ENCODE measurements around the gene PAX1. TPM values are rescaled to one million over a fixed set of nuclear protein-coding genes. Genes with fewer than 3 reads are reported as not detected.
A peak's percentile ranks its signal among the peaks of the same experiment; 100 is the strongest.

The PAX1 gene
- total and polyA plus RNA-seq, 5 experiments from 2014 or later, result not detected

- POLR2A ChIA-PET, result no interaction called here
- Mint-ChIP-seq H3K4me1 (peaks cover 0 to 7% (median 4%) of the 10 kb centered on the region in 4 donors), H3K9me3 (peaks cover 0 to 6% (median 0%) of the 10 kb centered on the region in 9 donors), H3K27ac (no peak overlapping the region), H3K27me3 (peaks cover 30 to 75% (median 56%) of the 10 kb centered on the region in 5 donors), H3K4me3 (no peak overlapping the region), H3K36me3 (peaks cover 0 to 2% (median 0%) of the 10 kb centered on the region in 3 donors)
- DNase-seq (no peak), ATAC-seq (no peak)
Observed at GRCh38 chr20:21715193-21715881, 9.9 kb downstream of the PAX1 start.

GRCh38 chr20:21719592-21720214, 14.2 kb downstream of the PAX1 start:
- ATAC-seq (no peak), DNase-seq (peak in 4 of 10 donors; percentile 2 to 25 (median 8))
- Mint-ChIP-seq H3K4me3 (no peak overlapping the region), H3K9me3 (peaks cover 0 to 6% (median 0%) of the 10 kb centered on the region in 9 donors), H3K36me3 (peaks cover 0 to under 1% (median 0%) of the 10 kb centered on the region in 3 donors), H3K27ac (no peak overlapping the region), H3K27me3 (peaks cover 19 to 45% (median 35%) of the 10 kb centered on the region in 5 donors), H3K4me1 (peaks cover 0 to 5% (median 3%) of the 10 kb centered on the region in 4 donors)
- POLR2A ChIA-PET, result no interaction called here

GRCh38 chr20:21725892-21726291, 20.4 kb downstream of the PAX1 start:
- ATAC-seq, result no peak
- H3K36me3 Mint-ChIP-seq, result no peaks in the 10 kb centered on the region
- POLR2A ChIA-PET, result no interaction called here

GRCh38 chr20:21729316-21729715, 23.9 kb downstream of the PAX1 start:
- Mint-ChIP-seq H3K27me3 (peaks cover 0 to 5% (median 2%) of the 10 kb centered on the region in 5 donors), H3K4me3 (no peak overlapping the region), H3K9me3 (peaks cover 0 to 6% (median 0%) of the 10 kb centered on the region in 9 donors), H3K4me1 (no peaks in the 10 kb centered on the region), H3K36me3 (no peaks in the 10 kb centered on the region), H3K27ac (no peak overlapping the region)
- DNase-seq (no peak), ATAC-seq (no peak)
- POLR2A ChIA-PET, result no interaction called here

More at GRCh38 chr20:21725892-21726291, 20.4 kb downstream of the PAX1 start:
- no peaks in the 10 kb centered on the region for H3K4me1 Mint-ChIP-seq
- H3K27ac Mint-ChIP-seq, result peak overlapping the region in 1 of 10 donors; percentile 51
- no peak overlapping the region for H3K4me3 Mint-ChIP-seq
- H3K27me3 Mint-ChIP-seq, result peaks cover 0 to 7% (median under 1%) of the 10 kb centered on the region in 5 donors
- DNase-seq, result no peak
- H3K9me3 Mint-ChIP-seq, result peaks cover 0 to 3% (median 0%) of the 10 kb centered on the region in 9 donors

GRCh38 chr20:21739161-21739560, 33.7 kb downstream of the PAX1 start:
- Mint-ChIP-seq H3K4me3 (no peak overlapping the region), H3K36me3 (no peaks in the 10 kb centered on the region), H3K27me3 (peaks cover 0 to 10% (median 0%) of the 10 kb centered on the region in 5 donors), H3K9me3 (peaks cover 0 to 27% (median 7%) of the 10 kb centered on the region in 9 donors), H3K4me1 (no peaks in the 10 kb centered on the region), H3K27ac (no peak overlapping the region)
- POLR2A ChIA-PET, result no interaction called here
- no peak for ATAC-seq
- DNase-seq, result no peak

- Mint-ChIP-seq H3K27me3 (peaks cover 0 to 10% (median 0%) of the 10 kb centered on the region in 5 donors), H3K27ac (no peak overlapping the region), H3K36me3 (no peaks in the 10 kb centered on the region), H3K9me3 (peaks cover 0 to 27% (median 4%) of the 10 kb centered on the region in 9 donors), H3K4me3 (no peak overlapping the region), H3K4me1 (no peaks in the 10 kb centered on the region)
- POLR2A ChIA-PET, result no interaction called here
- ATAC-seq (no peak), DNase-seq (no peak)
Observed at GRCh38 chr20:21739682-21740081, 34.2 kb downstream of the PAX1 start.

GRCh38 chr20:21741266-21741665, 35.8 kb downstream of the PAX1 start:
- Mint-ChIP-seq H3K4me3 (no peak overlapping the region), H3K27me3 (peaks cover 0 to 10% (median 0%) of the 10 kb centered on the region in 5 donors), H3K4me1 (no peaks in the 10 kb centered on the region), H3K36me3 (no peaks in the 10 kb centered on the region), H3K27ac (no peak overlapping the region), H3K9me3 (peaks cover 0 to 25% (median 4%) of the 10 kb centered on the region in 9 donors)
- DNase-seq (no peak), ATAC-seq (no peak)
- POLR2A ChIA-PET, result no interaction called here

- DNase-seq, result no peak
- no peak overlapping the region for H3K4me3 Mint-ChIP-seq
- ATAC-seq, result no peak
- no peaks in the 10 kb centered on the region for H3K4me1 Mint-ChIP-seq
- peaks cover 0 to 8% (median 3%) of the 10 kb centered on the region in 5 donors for H3K27me3 Mint-ChIP-seq
- no peak overlapping the region for H3K27ac Mint-ChIP-seq
- peaks cover 0 to 12% (median 3%) of the 10 kb centered on the region in 9 donors for H3K9me3 Mint-ChIP-seq
- POLR2A ChIA-PET, result no interaction called here
- no peaks in the 10 kb centered on the region for H3K36me3 Mint-ChIP-seq
Observed at GRCh38 chr20:21762646-21763045, 57.2 kb downstream of the PAX1 start.

- Mint-ChIP-seq H3K27me3 (peaks cover 6 to 18% (median 10%) of the 10 kb centered on the region in 5 donors), H3K9me3 (peaks cover 0 to 20% (median 2%) of the 10 kb centered on the region in 9 donors), H3K36me3 (no peaks in the 10 kb centered on the region), H3K27ac (no peak overlapping the region), H3K4me3 (no peak overlapping the region), H3K4me1 (no peaks in the 10 kb centered on the region)
- no peak for DNase-seq
- POLR2A ChIA-PET, result no interaction called here
- no peak for ATAC-seq
Observed at GRCh38 chr20:21767200-21767738, 61.8 kb downstream of the PAX1 start.

- H3K9me3 Mint-ChIP-seq, result peaks cover 0 to 20% (median 2%) of the 10 kb centered on the region in 9 donors
Observed at GRCh38 chr20:21767739-21768223, 62.3 kb downstream of the PAX1 start.

More at GRCh38 chr20:21767739-21768223, 62.3 kb downstream of the PAX1 start:
- no peak overlapping the region for H3K4me3 Mint-ChIP-seq
- POLR2A ChIA-PET, result no interaction called here
- ATAC-seq, result no peak
- no peak overlapping the region for H3K27ac Mint-ChIP-seq
- no peak for DNase-seq
- peaks cover 6 to 18% (median 10%) of the 10 kb centered on the region in 5 donors for H3K27me3 Mint-ChIP-seq
- H3K36me3 Mint-ChIP-seq, result no peaks in the 10 kb centered on the region
- H3K4me1 Mint-ChIP-seq, result no peaks in the 10 kb centered on the region
